SIG-M5 (cell line): ENCODE measurements around the gene PROC.

Experiments
- DNase-seq: peaks from one replicate; lab custom pipeline; 2025; lab: John Stamatoyannopoulos, UW

PROC gene

DNA sequence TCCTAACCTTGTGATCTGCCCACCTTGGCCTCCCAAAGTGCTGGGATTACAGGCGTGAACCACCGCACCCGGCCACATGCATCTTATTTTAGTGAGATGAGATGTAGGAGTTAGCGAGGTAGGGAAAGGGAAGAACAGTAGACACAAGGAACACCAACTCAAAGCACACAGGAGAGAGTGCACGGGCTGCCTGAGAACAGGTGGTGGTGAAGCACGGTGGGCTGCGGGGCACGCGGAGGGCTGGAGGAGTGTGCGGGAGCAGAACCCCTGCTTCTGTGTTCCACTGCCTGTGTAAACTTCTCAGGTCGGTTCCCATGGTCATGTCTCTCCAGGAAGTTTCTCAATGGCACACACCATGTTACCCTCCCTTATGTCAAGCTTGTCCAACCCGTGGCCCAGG is 38.7 kb downstream of the PROC start:
- DNase-seq = no peak

DNA sequence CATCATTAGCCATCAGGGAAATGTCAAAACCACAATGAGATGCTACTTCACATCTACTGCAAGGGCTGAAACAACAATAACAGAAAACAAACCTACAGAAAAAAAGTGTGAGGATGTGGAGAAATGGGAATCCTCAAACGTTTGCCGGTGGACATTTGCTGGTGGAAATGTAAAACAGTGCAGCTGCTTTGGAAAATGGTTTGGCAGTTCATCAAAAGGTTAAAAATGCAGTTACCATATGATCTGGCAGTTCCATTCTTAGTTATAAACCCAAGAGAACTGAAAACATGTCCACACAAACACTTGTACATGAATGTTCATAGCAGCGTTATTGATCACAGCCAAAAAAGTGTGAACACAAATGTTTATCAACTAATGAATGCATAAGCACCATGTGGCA is 44.2 kb downstream of the PROC start:
- DNase-seq = no peak

DNA sequence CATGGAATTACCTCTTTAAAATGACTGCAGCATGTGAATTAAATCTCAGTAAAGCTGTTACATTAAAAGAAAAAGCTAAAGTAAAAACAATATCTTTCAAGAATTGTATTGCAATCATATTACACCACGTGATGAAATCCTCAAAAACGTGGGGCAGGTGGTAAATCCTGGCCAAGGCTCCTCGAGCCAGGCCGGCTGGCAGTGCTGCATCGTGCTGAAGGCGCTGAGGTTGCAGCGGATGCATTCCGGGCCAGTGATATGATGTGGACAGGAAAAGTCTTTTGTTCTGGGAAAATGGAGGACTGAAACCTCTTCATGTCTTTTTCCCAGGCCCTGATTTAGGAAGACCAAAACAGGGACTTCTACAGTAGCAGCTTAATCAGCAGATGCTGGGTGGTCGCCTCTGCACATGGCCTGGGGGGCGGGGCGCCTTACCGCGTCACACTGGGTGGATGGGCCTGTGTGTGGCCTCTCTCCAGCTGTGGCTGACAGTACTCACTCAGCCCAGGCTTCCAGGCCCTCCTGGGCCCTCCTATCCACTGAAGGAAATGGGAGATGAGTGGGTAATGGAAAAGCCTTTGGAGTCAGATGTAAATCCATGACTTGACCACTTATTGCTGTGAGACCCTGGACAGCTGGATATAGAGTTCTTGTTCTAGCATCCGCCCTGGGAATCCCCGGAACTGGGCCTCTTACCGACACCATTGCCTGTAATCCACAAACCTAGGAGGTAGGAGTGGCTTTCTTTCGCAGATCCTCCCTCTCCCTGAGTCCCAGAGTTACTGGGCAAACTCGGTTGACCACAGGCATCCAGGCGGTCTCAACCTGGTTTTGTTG is 45.1 kb downstream of the PROC start:
- DNase-seq = no peak

DNA sequence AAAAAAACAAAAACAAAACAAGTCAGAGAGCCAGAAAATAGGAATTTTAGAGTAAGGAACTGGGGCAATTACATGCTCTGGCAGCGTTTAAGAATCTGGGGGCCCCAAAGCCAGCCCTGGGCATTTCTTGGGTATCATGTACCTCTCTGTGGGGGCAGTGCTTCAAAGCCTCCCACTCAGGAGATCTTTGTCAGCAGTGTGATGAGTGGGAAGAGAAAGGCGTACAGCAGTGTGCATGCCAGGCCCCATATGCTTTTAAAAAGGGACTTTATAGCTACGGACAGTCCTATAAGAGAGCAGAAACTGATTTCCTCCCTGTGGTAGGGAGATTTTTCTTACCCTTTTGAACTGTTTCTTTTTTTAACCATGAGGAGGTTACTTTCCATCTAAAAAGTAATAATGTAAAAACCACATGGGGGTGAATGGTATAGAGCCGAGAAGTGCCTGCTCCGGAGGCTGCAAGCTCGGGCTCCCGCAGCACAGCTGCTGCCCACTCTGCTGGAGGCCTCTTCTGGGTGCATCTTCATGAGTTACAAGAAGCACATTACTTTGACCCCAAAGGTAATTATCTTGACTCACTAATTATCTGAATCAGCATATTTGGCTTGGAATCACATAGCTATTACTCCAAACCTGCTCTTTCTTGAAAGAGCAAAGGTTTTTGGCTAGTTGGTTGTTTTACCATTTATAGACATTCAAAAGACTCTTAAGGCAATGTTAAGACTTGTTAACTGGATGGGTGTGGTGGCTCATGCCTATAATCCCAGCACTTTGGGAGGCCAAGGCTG is 46.4 kb downstream of the PROC start:
- no peak for DNase-seq

DNA sequence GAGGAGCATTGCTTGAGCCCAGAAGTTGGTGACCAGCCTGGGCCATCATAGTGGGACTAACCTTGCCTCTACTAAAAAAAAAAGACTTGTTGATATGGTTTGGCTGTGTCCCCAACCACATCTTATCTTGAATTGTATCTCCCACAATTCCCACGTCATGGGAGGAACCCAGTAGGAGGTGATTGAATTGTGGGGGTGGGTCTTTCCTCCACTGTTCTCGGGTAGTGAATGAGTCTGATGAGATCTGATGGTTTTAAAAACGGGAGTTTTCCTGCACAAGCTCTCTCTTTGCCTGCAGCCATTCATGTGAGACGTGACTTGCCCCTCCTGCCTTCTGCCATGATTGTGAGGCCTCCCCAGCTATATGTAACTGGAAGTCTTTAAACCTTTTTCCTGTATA is 47.0 kb downstream of the PROC start:
- no peak for DNase-seq

DNA sequence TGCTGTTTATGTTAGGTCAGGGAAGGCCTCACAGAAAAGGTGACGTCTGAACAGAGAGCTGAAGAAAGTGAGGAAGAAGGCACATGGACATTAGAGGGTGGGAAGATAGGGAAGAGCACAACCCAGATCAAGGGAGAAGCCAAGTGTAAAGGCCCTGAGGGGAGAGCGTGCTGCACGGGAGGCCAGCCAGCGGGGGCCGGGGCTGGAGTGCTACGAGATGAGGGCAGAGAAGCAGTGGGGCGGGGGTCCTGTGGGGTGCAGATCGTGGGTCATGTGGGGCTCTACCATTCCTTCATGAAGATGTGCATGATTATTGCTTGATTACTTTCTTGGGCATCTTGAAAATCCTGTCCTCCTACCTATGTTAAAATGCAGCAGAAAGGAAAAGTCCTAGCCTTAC is 50.8 kb downstream of the PROC start:
- no peak for DNase-seq

DNA sequence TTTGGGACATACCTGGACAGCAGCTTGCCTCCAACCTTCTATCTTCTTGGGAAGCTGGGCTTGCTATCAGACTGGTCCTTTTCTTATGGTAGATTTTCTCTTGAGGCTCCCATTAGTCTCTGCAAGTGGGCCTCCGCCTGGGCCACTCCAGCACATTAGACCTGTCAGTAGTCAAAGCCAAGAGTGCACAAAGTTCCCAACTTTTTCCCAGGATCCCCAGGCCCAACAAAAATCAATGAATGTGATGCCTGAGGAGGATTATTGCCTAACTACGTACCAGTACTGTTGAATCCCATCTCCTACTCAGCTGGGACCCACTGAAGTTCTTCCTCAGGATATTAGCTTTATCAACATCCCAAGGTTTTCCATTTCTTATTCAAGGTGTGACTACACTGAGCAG is 51.7 kb downstream of the PROC start:
- no peak for DNase-seq

DNA sequence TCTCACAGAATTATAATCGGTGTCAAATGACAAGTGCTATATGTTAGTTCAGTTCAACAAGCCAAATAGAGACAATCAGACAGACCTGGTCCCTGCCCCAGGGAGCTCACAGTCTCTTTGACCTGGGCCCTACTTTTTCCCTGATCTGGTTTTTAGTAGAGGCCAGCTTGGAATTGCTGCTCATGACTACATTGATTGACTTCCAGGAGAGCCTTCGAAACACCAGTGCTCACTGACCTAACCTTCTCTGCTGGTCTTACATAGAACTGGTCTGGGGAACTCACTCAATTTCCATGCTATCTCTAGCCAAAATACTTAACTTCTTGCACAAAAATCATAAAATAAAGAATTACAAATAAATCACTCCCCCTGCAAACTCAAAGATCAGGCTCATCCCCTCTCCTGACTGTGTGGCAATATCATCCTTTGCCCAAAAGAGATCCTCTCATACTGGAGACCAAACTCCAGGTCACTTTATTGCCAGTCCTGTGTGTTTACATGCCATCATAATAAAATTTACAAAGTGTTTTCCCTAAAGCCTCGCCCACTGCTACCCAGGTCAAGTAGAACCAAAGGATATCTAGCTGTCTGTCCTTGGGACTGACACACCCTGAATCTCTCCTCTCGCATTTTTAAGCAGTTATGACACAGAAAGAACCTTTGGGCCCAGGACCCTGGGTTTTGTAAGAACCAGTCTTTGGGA is 53.2 kb downstream of the PROC start:
- no peak for DNase-seq

DNA sequence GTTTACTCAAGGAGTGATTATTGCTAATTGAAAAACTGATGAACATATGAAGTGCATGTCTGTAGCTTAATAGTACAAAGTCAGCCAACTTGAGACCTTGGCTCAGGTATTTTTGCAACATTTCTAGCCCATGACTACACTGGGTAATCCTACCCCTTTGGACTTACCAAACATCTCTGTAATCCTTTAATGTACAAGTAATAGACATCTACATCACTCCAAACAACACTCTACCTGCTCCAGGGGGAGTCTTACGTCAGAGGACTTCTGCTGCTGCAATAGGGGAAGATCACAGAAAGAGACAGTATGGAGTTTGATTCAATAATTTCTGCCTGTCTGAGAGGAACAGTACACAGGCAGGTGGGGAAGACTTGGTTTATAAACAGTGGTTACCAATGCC is 54.0 kb downstream of the PROC start:
- DNase-seq = no peak

DNA sequence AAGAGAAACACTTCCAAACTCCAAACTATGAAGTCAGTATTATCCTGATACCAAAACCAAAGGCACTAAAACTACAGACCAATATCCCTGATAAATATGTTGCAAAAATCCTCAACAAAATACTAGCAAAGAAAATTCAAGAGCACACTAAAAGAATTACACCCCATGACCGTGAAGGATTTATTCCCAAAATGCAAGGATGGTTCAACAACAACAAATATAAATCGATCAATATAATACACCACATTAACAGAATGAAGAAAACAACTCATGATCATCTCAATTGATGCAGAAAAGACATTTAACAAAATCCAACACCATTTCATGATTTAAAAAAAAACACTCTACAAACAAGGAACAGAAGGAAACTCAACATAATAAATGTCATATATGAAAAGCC is 57.6 kb downstream of the PROC start:
- no peak for DNase-seq
